Central memory CD8-positive, alpha-beta T cell (primary cell): ENCODE data around the gene KRTAP20-1.

Experiments
- ATAC-seq: fragments of 150-1000 bp; cut with Tn5 transposase; replicated peaks from 2 replicates; pipeline ENCODE4 v1.10.0; 2022; ENCODE audit warnings: mild to moderate bottlenecking, moderate FRiP score, moderate number of reproducible peaks; ENCODE audit not compliant: poor library complexity, severe bottlenecking; ENCODE audit errors: extremely low read depth
- DNase-seq, 2 donors: peaks; one replicate each; pipeline ENCODE4 v3.0.0; 2021; ENCODE audit warnings: low spot score in 2 of 2
- H3K27ac Mint-ChIP-seq: one replicate; pipeline ENCODE4 v1.8.0; 2022; ENCODE audit warnings: low read depth, mild to moderate bottlenecking, moderate library complexity, mixed read lengths
- H3K27me3 Mint-ChIP-seq: one replicate; pipeline ENCODE4 v1.8.0; 2022; ENCODE audit warnings: mixed read lengths
- H3K36me3 Mint-ChIP-seq: one replicate; pipeline ENCODE4 v1.8.0; 2022; ENCODE audit warnings: mild to moderate bottlenecking, moderate library complexity, mixed read lengths; ENCODE audit not compliant: insufficient read depth
- H3K4me1 Mint-ChIP-seq: one replicate; pipeline ENCODE4 v1.8.0; 2022; ENCODE audit warnings: mixed read lengths
- H3K4me3 Mint-ChIP-seq: one replicate; pipeline ENCODE4 v1.8.0; 2022; ENCODE audit warnings: mild to moderate bottlenecking, moderate library complexity, mixed read lengths
- H3K9me3 Mint-ChIP-seq: one replicate; pipeline ENCODE4 v1.8.0; 2022; ENCODE audit warnings: mixed read lengths

KRTAP20-1 gene

GRCh38 chr21:30615199-30615598, 1.0 kb upstream of the KRTAP20-1 start:
- H3K27me3 Mint-ChIP-seq: no peaks in the 10 kb centered on the region
- no peak for ATAC-seq
- H3K4me1 Mint-ChIP-seq: no peaks in the 10 kb centered on the region
- H3K4me3 Mint-ChIP-seq: no peak overlapping the region
- no peak for DNase-seq
- peaks cover 5% of the 10 kb centered on the region for H3K9me3 Mint-ChIP-seq
- no peak overlapping the region for H3K27ac Mint-ChIP-seq
- H3K36me3 Mint-ChIP-seq: no peaks in the 10 kb centered on the region

GRCh38 chr21:30620080-30620479, 3.9 kb downstream of the KRTAP20-1 start:
- no peak overlapping the region for H3K27ac Mint-ChIP-seq
- no peak overlapping the region for H3K4me3 Mint-ChIP-seq
- no peaks in the 10 kb centered on the region for H3K36me3 Mint-ChIP-seq
- ATAC-seq (no peak), DNase-seq (no peak)
- no peaks in the 10 kb centered on the region for H3K9me3 Mint-ChIP-seq
- H3K4me1 Mint-ChIP-seq: no peaks in the 10 kb centered on the region
- H3K27me3 Mint-ChIP-seq: no peaks in the 10 kb centered on the region

GRCh38 chr21:30620522-30620921, 4.3 kb downstream of the KRTAP20-1 start, which contains the start of gene KRTAP20-4:
KRTAP20-4 (plus strand) TSS chr21:30620627.
- H3K4me1 Mint-ChIP-seq: no peaks in the 10 kb centered on the region
- ATAC-seq: no peak

GRCh38 chr21:30623362-30623761, 7.1 kb downstream of the KRTAP20-1 start:
- Mint-ChIP-seq H3K27me3 (no peaks in the 10 kb centered on the region), H3K9me3 (no peaks in the 10 kb centered on the region), H3K36me3 (no peaks in the 10 kb centered on the region), H3K4me1 (no peaks in the 10 kb centered on the region), H3K27ac (no peak overlapping the region), H3K4me3 (no peak overlapping the region)
- ATAC-seq: no peak
- no peak for DNase-seq

More at GRCh38 chr21:30620522-30620921, 4.3 kb downstream of the KRTAP20-1 start, which contains the start of gene KRTAP20-4:
- Mint-ChIP-seq H3K9me3 (no peaks in the 10 kb centered on the region), H3K27ac (no peak within 1 kb of the TSS), H3K27me3 (no peaks in the 10 kb centered on the region), H3K4me3 (no peak within 1 kb of the TSS), H3K36me3 (no peaks in the 10 kb centered on the region)
- no peak for DNase-seq

- Mint-ChIP-seq H3K27ac (no peak overlapping the region), H3K36me3 (no peaks in the 10 kb centered on the region)
Observed at GRCh38 chr21:30625449-30626165, 9.4 kb downstream of the KRTAP20-1 start.

GRCh38 chr21:30628109-30628508, 11.9 kb downstream of the KRTAP20-1 start:
- ATAC-seq (no peak), DNase-seq (no peak)
- no peaks in the 10 kb centered on the region for H3K27me3 Mint-ChIP-seq
- H3K4me3 Mint-ChIP-seq: no peak overlapping the region
- no peak overlapping the region for H3K27ac Mint-ChIP-seq
- H3K4me1 Mint-ChIP-seq: no peaks in the 10 kb centered on the region
- peaks cover 12% of the 10 kb centered on the region for H3K9me3 Mint-ChIP-seq
- H3K36me3 Mint-ChIP-seq: no peaks in the 10 kb centered on the region

More at GRCh38 chr21:30625449-30626165, 9.4 kb downstream of the KRTAP20-1 start:
- H3K4me1 Mint-ChIP-seq: no peaks in the 10 kb centered on the region
- H3K4me3 Mint-ChIP-seq: no peak overlapping the region
- H3K27me3 Mint-ChIP-seq: no peaks in the 10 kb centered on the region
- ATAC-seq: no peak
- peaks cover 4% of the 10 kb centered on the region for H3K9me3 Mint-ChIP-seq
- DNase-seq: no peak

GRCh38 chr21:30629200-30629599, 13.0 kb downstream of the KRTAP20-1 start:
- DNase-seq (no peak), ATAC-seq (no peak)
- peaks cover 12% of the 10 kb centered on the region for H3K9me3 Mint-ChIP-seq
- H3K4me1 Mint-ChIP-seq: no peaks in the 10 kb centered on the region
- H3K27me3 Mint-ChIP-seq: no peaks in the 10 kb centered on the region
- H3K4me3 Mint-ChIP-seq: no peak overlapping the region
- no peaks in the 10 kb centered on the region for H3K36me3 Mint-ChIP-seq
- H3K27ac Mint-ChIP-seq: no peak overlapping the region

- H3K4me3 Mint-ChIP-seq: no peak within 1 kb of the TSS
- H3K36me3 Mint-ChIP-seq: no peaks in the 10 kb centered on the region
- no peak for DNase-seq
- peaks cover 8% of the 10 kb centered on the region for H3K9me3 Mint-ChIP-seq
- no peaks in the 10 kb centered on the region for H3K27me3 Mint-ChIP-seq
- no peak within 1 kb of the TSS for H3K27ac Mint-ChIP-seq
- no peak for ATAC-seq
- H3K4me1 Mint-ChIP-seq: no peaks in the 10 kb centered on the region
Observed at GRCh38 chr21:30634906-30635305, 18.7 kb downstream of the KRTAP20-1 start, which contains the start of gene KRTAP20-2. KRTAP20-2 (plus strand) TSS chr21:30635206; CDS start chr21:30635264, 58 bp downstream.

GRCh38 chr21:30638686-30639085, 22.5 kb downstream of the KRTAP20-1 start:
- Mint-ChIP-seq H3K4me3 (no peak overlapping the region), H3K36me3 (no peaks in the 10 kb centered on the region), H3K27me3 (no peaks in the 10 kb centered on the region), H3K9me3 (peaks cover 3% of the 10 kb centered on the region), H3K27ac (no peak overlapping the region), H3K4me1 (no peaks in the 10 kb centered on the region)
- DNase-seq (no peak), ATAC-seq (no peak)

- Mint-ChIP-seq H3K9me3 (peaks cover 5% of the 10 kb centered on the region), H3K27ac (no peak within 1 kb of the TSS), H3K36me3 (no peaks in the 10 kb centered on the region), H3K4me1 (no peaks in the 10 kb centered on the region), H3K27me3 (no peaks in the 10 kb centered on the region), H3K4me3 (no peak within 1 kb of the TSS)
- DNase-seq (no peak), ATAC-seq (no peak)
Observed at GRCh38 chr21:30642564-30642963, 26.3 kb downstream of the KRTAP20-1 start, which contains the start of gene KRTAP20-3. KRTAP20-3 (plus strand) TSS chr21:30642864.

GRCh38 chr21:30646904-30647414, 30.7 kb downstream of the KRTAP20-1 start:
- peaks cover 5% of the 10 kb centered on the region for H3K9me3 Mint-ChIP-seq
- ATAC-seq: no peak

GRCh38 chr21:30652891-30653290, 36.7 kb downstream of the KRTAP20-1 start:
- ATAC-seq (no peak), DNase-seq (no peak)
- H3K27me3 Mint-ChIP-seq: no peaks in the 10 kb centered on the region
- H3K36me3 Mint-ChIP-seq: no peaks in the 10 kb centered on the region
- no peak overlapping the region for H3K27ac Mint-ChIP-seq
- no peaks in the 10 kb centered on the region for H3K4me1 Mint-ChIP-seq
- H3K9me3 Mint-ChIP-seq: no peaks in the 10 kb centered on the region
- H3K4me3 Mint-ChIP-seq: no peak overlapping the region

More at GRCh38 chr21:30646904-30647414, 30.7 kb downstream of the KRTAP20-1 start:
- no peaks in the 10 kb centered on the region for H3K27me3 Mint-ChIP-seq
- H3K27ac Mint-ChIP-seq: no peak overlapping the region
- H3K4me1 Mint-ChIP-seq: no peaks in the 10 kb centered on the region
- no peaks in the 10 kb centered on the region for H3K36me3 Mint-ChIP-seq
- no peak for DNase-seq
- no peak overlapping the region for H3K4me3 Mint-ChIP-seq
